OCI-LY3 (cell line): Measurements from ENCODE around the gene IPO11.
"Not testable (repeated sequence)": the region's sequence is repeated elsewhere in the genome, so short reads cannot be mapped to it uniquely, and the experiment has no call there.

ENCODE experiments used
- H2AFZ ChIP-seq: fragments of 200-600, 300-600 bp; shearing (Covaris generic); 2 replicates; pipeline ENCODE4 v1.6.0; 2014; ENCODE audit warnings: antibody characterized with exemption, low read depth, low read length
- H3K27ac ChIP-seq: fragments of 200-600, 300-600 bp; sonication (generic); 2 replicates; pipeline ENCODE4 v1.5.1; 2014; ENCODE audit warnings: mild to moderate bottlenecking, low read length, moderate library complexity, mixed read lengths
- H3K27me3 ChIP-seq: fragments of 200-600, 300-600 bp; sonication (generic); 2 replicates; pipeline ENCODE4 v1.6.1; 2014; ENCODE audit warnings: low read depth, low read length, mixed read lengths
- H3K36me3 ChIP-seq: fragments of 200-600, 300-600 bp; sonication (generic); replicated peaks from 2 replicates; pipeline ENCODE3; 2014; ENCODE audit warnings: low read depth, low read length, mixed read lengths
- H3K4me1 ChIP-seq: fragments of 300-600, 200-600 bp; sonication (generic); 2 replicates; pipeline ENCODE4 v1.6.1; 2014; ENCODE audit warnings: low read length, mixed read lengths
- H3K4me2 ChIP-seq: fragments of 200-600, 300-600 bp; sonication (generic); 2 replicates; pipeline ENCODE4 v1.6.1; 2014; ENCODE audit warnings: low read length, mixed read lengths
- H3K4me3 ChIP-seq: fragments of 300-600, 200-600 bp; sonication (generic); 2 replicates; pipeline ENCODE4 v1.5.1; 2014; ENCODE audit warnings: antibody characterized with exemption, mild to moderate bottlenecking, low read length, moderate library complexity
- H3K79me2 ChIP-seq: fragments of 300-600, 200-600 bp; shearing (Covaris generic); 2 replicates; pipeline ENCODE4 v1.6.1; 2014; ENCODE audit warnings: mild to moderate bottlenecking, low read length, mixed read lengths
- H3K9ac ChIP-seq: fragments of 300-600, 200-600 bp; shearing (Covaris generic); 2 replicates; pipeline ENCODE4 v1.6.0; 2014; ENCODE audit warnings: mild to moderate bottlenecking, low read length, moderate library complexity
- H3K9me3 ChIP-seq: fragments of 200-600, 300-600 bp; shearing (Covaris generic); 2 replicates; pipeline ENCODE4 v1.6.1; 2014; ENCODE audit warnings: low read length, mixed read lengths; ENCODE audit not compliant: insufficient read depth
- H4K20me1 ChIP-seq: fragments of 200-600, 300-600 bp; sonication (generic); 2 replicates; pipeline ENCODE4 v1.6.1; 2016; ENCODE audit warnings: low read length, mixed read lengths; ENCODE audit not compliant: insufficient read depth
- EZH2phosphoT487 ChIP-seq: fragments of 200-600 bp; shearing (Covaris generic); IDR thresholded peaks from 2 replicates; pipeline ENCODE4 v1.6.1; 2018; ENCODE audit warnings: antibody characterized with exemption, mixed run types, low read depth
- TF ChIP-seq, protein P1 (sequence below): fragments of 200-600, 300-600 bp; sonication (generic); IDR thresholded peaks from 2 replicates; pipeline ENCODE4 v1.5.1; 2014; ENCODE audit warnings: antibody characterized with exemption, low read length, low read depth

Gene IPO11

GRCh38 chr5:62561896-62562295 lies 149.3 kb downstream of the IPO11 start:
- Histone ChIP-seq H3K4me3 (no peak overlapping the region), H3K4me2 (no peak overlapping the region)
- TF ChIP-seq EZH2phosphoT487 = no peak
- TF ChIP-seq, protein P1, sequence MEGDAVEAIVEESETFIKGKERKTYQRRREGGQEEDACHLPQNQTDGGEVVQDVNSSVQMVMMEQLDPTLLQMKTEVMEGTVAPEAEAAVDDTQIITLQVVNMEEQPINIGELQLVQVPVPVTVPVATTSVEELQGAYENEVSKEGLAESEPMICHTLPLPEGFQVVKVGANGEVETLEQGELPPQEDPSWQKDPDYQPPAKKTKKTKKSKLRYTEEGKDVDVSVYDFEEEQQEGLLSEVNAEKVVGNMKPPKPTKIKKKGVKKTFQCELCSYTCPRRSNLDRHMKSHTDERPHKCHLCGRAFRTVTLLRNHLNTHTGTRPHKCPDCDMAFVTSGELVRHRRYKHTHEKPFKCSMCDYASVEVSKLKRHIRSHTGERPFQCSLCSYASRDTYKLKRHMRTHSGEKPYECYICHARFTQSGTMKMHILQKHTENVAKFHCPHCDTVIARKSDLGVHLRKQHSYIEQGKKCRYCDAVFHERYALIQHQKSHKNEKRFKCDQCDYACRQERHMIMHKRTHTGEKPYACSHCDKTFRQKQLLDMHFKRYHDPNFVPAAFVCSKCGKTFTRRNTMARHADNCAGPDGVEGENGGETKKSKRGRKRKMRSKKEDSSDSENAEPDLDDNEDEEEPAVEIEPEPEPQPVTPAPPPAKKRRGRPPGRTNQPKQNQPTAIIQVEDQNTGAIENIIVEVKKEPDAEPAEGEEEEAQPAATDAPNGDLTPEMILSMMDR = no peak

GRCh38 chr5:62562867-62563266 lies 150.3 kb downstream of the IPO11 start:
- no peak for TF ChIP-seq EZH2phosphoT487
- TF ChIP-seq, protein P1 = no peak
- Histone ChIP-seq H3K9me3 (no peaks in the 10 kb centered on the region), H3K36me3 (peaks cover 9% of the 10 kb centered on the region), H2AFZ (no peak overlapping the region), H3K4me2 (no peak overlapping the region), H3K79me2 (no peaks in the 10 kb centered on the region), H3K4me1 (no peaks in the 10 kb centered on the region), H3K27ac (no peak overlapping the region), H3K27me3 (no peaks in the 10 kb centered on the region), H4K20me1 (no peaks in the 10 kb centered on the region), H3K9ac (no peak overlapping the region), H3K4me3 (no peak overlapping the region)

More at GRCh38 chr5:62561896-62562295, 149.3 kb downstream of the IPO11 start:
- H2AFZ ChIP-seq = no peak overlapping the region
- H4K20me1 ChIP-seq = no peaks in the 10 kb centered on the region
- no peak overlapping the region for H3K27ac ChIP-seq
- H3K9me3 ChIP-seq = no peaks in the 10 kb centered on the region
- H3K9ac ChIP-seq = no peak overlapping the region
- peaks cover 4% of the 10 kb centered on the region for H3K36me3 ChIP-seq
- H3K27me3 ChIP-seq = no peaks in the 10 kb centered on the region
- H3K4me1 ChIP-seq = no peaks in the 10 kb centered on the region
- no peaks in the 10 kb centered on the region for H3K79me2 ChIP-seq

DNA sequence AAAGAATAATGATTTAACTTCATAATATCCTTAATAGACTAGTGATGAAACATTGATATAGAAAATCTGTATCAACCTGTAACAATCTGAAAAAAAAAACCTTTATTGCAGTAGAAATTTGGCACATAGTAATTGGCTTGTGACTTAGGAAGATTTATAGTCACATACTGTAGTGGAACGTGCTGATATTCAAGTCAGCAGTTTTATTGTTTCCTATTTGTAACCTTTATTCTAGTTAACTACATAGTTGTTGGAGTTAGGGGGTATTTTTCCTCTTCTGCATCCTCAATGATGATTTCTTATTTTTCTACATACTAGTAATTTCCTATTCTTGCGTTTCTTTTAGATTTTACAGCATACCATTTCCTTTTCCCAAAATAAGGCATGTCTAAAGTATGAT lies 151.5 kb downstream of the IPO11 start:
- H2AFZ ChIP-seq = no peak overlapping the region
- H3K9me3 ChIP-seq = no peaks in the 10 kb centered on the region
- no peak overlapping the region for H3K4me3 ChIP-seq
- no peaks in the 10 kb centered on the region for H4K20me1 ChIP-seq
- H3K27me3 ChIP-seq = no peaks in the 10 kb centered on the region
- no peak overlapping the region for H3K27ac ChIP-seq
- no peaks in the 10 kb centered on the region for H3K79me2 ChIP-seq
- H3K36me3 ChIP-seq = peaks cover 12% of the 10 kb centered on the region
- no peak overlapping the region for H3K9ac ChIP-seq
- TF ChIP-seq, protein P1 = no peak
- no peak for TF ChIP-seq EZH2phosphoT487
- H3K4me1 ChIP-seq = no peaks in the 10 kb centered on the region
- no peak overlapping the region for H3K4me2 ChIP-seq

DNA sequence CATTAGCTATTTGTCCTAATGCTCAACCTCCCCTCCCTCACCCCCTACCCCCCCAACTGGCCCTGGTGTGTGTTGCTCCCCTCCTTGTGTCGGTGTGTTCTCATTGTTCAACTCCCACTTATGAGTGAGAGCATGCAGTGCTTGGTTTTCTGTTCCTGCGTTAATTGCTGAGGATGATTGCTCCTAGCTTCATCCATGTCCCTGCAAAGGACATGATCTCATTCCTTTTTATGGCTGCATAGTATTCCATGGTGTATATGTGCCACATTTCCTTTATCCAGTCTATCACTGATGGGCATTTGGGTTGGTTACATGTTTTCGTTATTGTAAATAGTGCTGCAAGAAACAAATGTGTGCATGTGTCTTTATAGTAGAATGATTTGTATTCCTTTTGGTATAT lies 153.2 kb downstream of the IPO11 start:
- H3K36me3 ChIP-seq = peaks cover 12% of the 10 kb centered on the region
- not testable (repeated sequence) for H3K4me2 ChIP-seq, H3K9me3 ChIP-seq, H3K27me3 ChIP-seq, H4K20me1 ChIP-seq, H3K4me1 ChIP-seq, H2AFZ ChIP-seq, H3K79me2 ChIP-seq, H3K27ac ChIP-seq, H3K4me3 ChIP-seq, H3K9ac ChIP-seq

GRCh38 chr5:62568143-62568542 lies 155.6 kb downstream of the IPO11 start:
- Histone ChIP-seq H2AFZ (no peak overlapping the region), H3K4me3 (no peak overlapping the region), H3K9me3 (no peaks in the 10 kb centered on the region), H3K9ac (no peak overlapping the region), H3K4me2 (no peak overlapping the region), H3K4me1 (no peaks in the 10 kb centered on the region), H3K79me2 (no peaks in the 10 kb centered on the region), H3K36me3 (peaks cover 12% of the 10 kb centered on the region), H3K27me3 (no peaks in the 10 kb centered on the region), H4K20me1 (peaks cover 2% of the 10 kb centered on the region; the same call in 1 of the 2 replicates), H3K27ac (no peak overlapping the region)
- TF ChIP-seq EZH2phosphoT487 = no peak
- TF ChIP-seq, protein P1 = no peak
